Neural crest cell (in vitro differentiated cells): Measurements from ENCODE around the gene GORASP1. TPM values are rescaled to one million over a fixed set of nuclear protein-coding genes. Genes with fewer than 3 reads are reported as not detected.

Experiments
- DNase-seq: peaks from one replicate; pipeline ENCODE4 v3.0.0; 2021; ENCODE audit warnings: low read depth, mixed read lengths, low spot score
- H3K27ac Mint-ChIP-seq: one replicate; pipeline ENCODE4 v1.8.0; 2021; ENCODE audit warnings: mild to moderate bottlenecking, mixed read lengths; ENCODE audit not compliant: unreplicated experiment
- H3K27me3 Mint-ChIP-seq: 2 replicates; pipeline ENCODE4 v1.8.0; 2021; ENCODE audit warnings: low read depth, mild to moderate bottlenecking, mixed read lengths
- H3K36me3 Mint-ChIP-seq: 2 replicates; pipeline ENCODE4 v1.8.0; 2021; ENCODE audit warnings: low read depth, mild to moderate bottlenecking, mixed read lengths
- H3K4me1 Mint-ChIP-seq: 2 replicates; pipeline ENCODE4 v1.8.0; 2021; ENCODE audit warnings: mixed read lengths
- H3K4me3 Mint-ChIP-seq: one replicate; pipeline ENCODE4 v1.8.0; 2021; ENCODE audit warnings: mild to moderate bottlenecking, mixed read lengths
- H3K9me3 Mint-ChIP-seq: 2 replicates; pipeline ENCODE4 v1.8.0; 2021; ENCODE audit warnings: mixed read lengths
- CTCF ChIP-seq: fragments of 200-600 bp; sonication (generic); conservative IDR thresholded peaks from 2 replicates; pipeline ENCODE4 v1.5.0; 2021; ENCODE audit warnings: antibody characterized with exemption, mild to moderate bottlenecking
- long read RNA-seq: library from polyadenylated mRNA; unstranded; transcript quantifications from one replicate; pipeline ENCODE4 v2.0.0, GENCODE V29; 2020
- total RNA-seq: library from RNA; stranded (reverse); gene quantifications from 2 replicates; pipeline ENCODE4 v1.2.1, GENCODE V29; 2021

Gene GORASP1
- 54.0 TPM in 2 replicates for total RNA-seq
- long read RNA-seq, transcript GORASP1-201 (9 exons, 3,722 nt) = major isoform, 8 of 16 reads
- long read RNA-seq, partial matches to known transcripts = 2 of 16 reads
- long read RNA-seq, other reads (novel, unspliced or antisense) = 5 of 16 reads

DNA sequence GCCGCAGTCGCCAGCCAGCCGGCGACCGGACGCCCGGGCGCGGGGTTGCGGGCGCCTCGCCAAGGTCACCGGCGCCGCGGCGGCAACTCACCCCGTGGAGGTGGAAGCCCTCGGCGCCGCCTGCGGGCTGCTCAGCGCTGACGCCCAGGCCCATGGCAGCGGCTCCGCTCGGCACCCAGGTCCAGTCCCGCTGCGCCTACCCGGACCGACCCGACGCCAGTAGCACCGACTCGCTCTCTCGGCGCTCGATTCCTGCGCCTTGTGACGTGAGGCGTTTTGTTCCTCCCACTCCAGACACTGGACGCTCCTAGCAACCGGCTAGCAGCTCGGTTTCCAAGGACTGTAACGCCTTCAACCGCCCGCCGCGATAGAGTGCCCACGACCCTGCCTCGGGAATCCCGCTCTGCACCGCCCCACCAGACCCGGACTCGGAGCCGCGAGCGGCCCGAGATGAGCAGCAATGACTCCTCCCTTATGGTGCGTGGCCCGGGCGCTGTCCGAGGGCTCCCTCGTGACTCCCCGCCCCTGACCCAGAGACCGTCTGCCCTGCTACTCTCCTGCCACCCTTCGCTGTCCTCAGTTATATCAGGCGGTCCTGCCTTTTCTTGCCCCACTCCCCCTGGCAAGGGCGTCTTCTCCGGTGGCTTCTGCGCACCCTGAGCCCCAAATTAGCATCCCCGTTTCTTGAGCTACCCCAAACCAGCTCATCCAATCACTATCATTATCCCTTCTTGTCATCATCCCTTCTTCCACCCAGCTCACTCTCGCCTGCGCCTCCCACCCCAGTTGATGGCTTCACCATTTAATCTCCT is at the start of gene GORASP1, which contains the start of gene TTC21A:
Gene GORASP1, minus strand, starts transcription at position 240 of the 812 bp plus-strand sequence. Its CDS starts 86 bp downstream, at position 154.
Gene TTC21A, plus strand, starts transcription at position 293 of the 812 bp plus-strand sequence. Its CDS starts 158 bp downstream, at position 451.
- H3K27ac Mint-ChIP-seq = peak within 1 kb of the TSS; percentile 96
- H3K9me3 Mint-ChIP-seq = no peaks in the 10 kb centered on the region
- no peaks in the 10 kb centered on the region for H3K27me3 Mint-ChIP-seq
- peaks cover 41% of the 10 kb centered on the region for H3K4me1 Mint-ChIP-seq
- peak within 1 kb of the TSS; percentile 98 for H3K4me3 Mint-ChIP-seq
- no peak for TF ChIP-seq CTCF
- DNase-seq = peak; percentile 71
- no peaks in the 10 kb centered on the region for H3K36me3 Mint-ChIP-seq

GRCh38 chr3:39156421-39156820 is 49.0 kb upstream of the GORASP1 start:
- peak overlapping the region; percentile 63 for H3K4me3 Mint-ChIP-seq
- peaks cover 20% of the 10 kb centered on the region for H3K4me1 Mint-ChIP-seq
- H3K27me3 Mint-ChIP-seq = peaks cover 29% of the 10 kb centered on the region
- H3K9me3 Mint-ChIP-seq = no peaks in the 10 kb centered on the region
- H3K27ac Mint-ChIP-seq = no peak overlapping the region
- no peak for DNase-seq
- H3K36me3 Mint-ChIP-seq = no peaks in the 10 kb centered on the region
- no peak for TF ChIP-seq CTCF

- DNase-seq = no peak
- peaks cover 39% of the 10 kb centered on the region for H3K4me1 Mint-ChIP-seq
- H3K27me3 Mint-ChIP-seq = peaks cover 37% of the 10 kb centered on the region
Observed at GRCh38 chr3:39154280-39155021, 47.0 kb upstream of the GORASP1 start.

DNA sequence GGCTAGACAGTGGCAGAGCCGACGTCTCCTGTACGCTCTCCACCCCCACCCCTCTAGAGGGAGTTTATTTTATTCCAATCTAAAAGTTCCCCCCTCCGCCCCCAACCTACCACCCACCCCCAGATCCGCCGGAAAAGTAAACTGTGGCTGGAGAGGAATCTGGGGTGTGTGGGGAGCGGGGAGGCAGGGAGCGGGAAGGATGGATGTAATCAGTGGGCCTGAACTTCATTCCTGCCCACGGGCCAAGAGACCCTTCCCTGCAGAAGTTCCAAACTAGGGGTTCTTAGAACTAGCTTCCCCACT is 46.5 kb upstream of the GORASP1 start:
- H3K9me3 Mint-ChIP-seq = no peaks in the 10 kb centered on the region
- peaks cover 33% of the 10 kb centered on the region for H3K27me3 Mint-ChIP-seq
- TF ChIP-seq CTCF = peak; percentile 24
- H3K4me3 Mint-ChIP-seq = peak overlapping the region; percentile 89
- H3K4me1 Mint-ChIP-seq = peaks cover 45% of the 10 kb centered on the region
- no peak overlapping the region for H3K27ac Mint-ChIP-seq
- H3K36me3 Mint-ChIP-seq = no peaks in the 10 kb centered on the region
- no peak for DNase-seq

More at GRCh38 chr3:39154280-39155021, 47.0 kb upstream of the GORASP1 start:
- Mint-ChIP-seq H3K4me3 (peak overlapping the region; percentile 89), H3K27ac (peak overlapping the region; percentile 78), H3K36me3 (no peaks in the 10 kb centered on the region), H3K9me3 (no peaks in the 10 kb centered on the region)
- TF ChIP-seq CTCF = no peak

- Mint-ChIP-seq H3K4me3 (peak overlapping the region; percentile 83), H3K27me3 (peaks cover 26% of the 10 kb centered on the region), H3K9me3 (no peaks in the 10 kb centered on the region), H3K36me3 (no peaks in the 10 kb centered on the region), H3K27ac (peak overlapping the region; percentile 64), H3K4me1 (peaks cover 74% of the 10 kb centered on the region)
- TF ChIP-seq CTCF = no peak
- no peak for DNase-seq
Observed at GRCh38 chr3:39150803-39151631, 43.6 kb upstream of the GORASP1 start.
